Stimulated activated naive CD8-positive, alpha-beta T cell treated with anti-CD3 and anti-CD28 coated beads, Interleukin-15, Interleukin-2, amounts not matched to agents 100 U/mL and 50 U/mL, for 24 hours (primary cell): ENCODE data around the gene ADIG.

Source experiments
- ATAC-seq: fragments of 150-1000 bp; cut with Tn5 transposase; one replicate; pipeline ENCODE4 v1.10.0; 2021
- DNase-seq: peaks from one replicate; pipeline ENCODE4 v3.0.0; 2021

The ADIG gene

GRCh38 chr20:38633577-38634093, 52.6 kb downstream of the ADIG start:
- DNase-seq (peak; percentile 74), ATAC-seq (peak; percentile 91)

- DNase-seq (no peak), ATAC-seq (no peak)
These were observed 54.8 kb downstream of the ADIG start for GRCh38 chr20:38635721-38636288.
